ENCODE data around the gene HOXB4.
A peak's percentile ranks its signal among the peaks of the same experiment; 100 is the strongest.

Gene HOXB4

DNA sequence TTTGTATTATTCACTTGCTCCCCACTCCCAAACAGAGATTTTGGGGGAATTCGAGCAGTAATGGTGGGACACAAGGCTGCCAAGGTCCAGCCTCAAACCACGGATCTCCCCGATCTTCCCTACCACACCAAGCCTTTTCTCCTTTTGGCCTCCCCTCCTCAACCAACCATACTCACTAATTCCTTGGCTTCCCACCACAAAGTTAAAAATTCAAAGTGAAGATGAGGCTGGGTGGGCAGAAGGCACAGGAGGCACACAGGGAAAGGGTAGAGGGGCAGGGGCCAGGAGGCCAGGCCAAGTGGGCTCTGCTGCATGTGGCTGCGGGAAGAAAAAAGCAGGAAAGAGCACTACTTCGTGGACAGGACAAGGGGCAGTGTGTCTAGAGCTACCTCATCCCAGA lies 15.2 kb downstream of the HOXB4 start:
- H3K4me3 ChIP-seq (ENCODE audit: low read depth, low read length), result peak overlapping the region; percentile 63
- TF ChIP-seq, protein P1, sequence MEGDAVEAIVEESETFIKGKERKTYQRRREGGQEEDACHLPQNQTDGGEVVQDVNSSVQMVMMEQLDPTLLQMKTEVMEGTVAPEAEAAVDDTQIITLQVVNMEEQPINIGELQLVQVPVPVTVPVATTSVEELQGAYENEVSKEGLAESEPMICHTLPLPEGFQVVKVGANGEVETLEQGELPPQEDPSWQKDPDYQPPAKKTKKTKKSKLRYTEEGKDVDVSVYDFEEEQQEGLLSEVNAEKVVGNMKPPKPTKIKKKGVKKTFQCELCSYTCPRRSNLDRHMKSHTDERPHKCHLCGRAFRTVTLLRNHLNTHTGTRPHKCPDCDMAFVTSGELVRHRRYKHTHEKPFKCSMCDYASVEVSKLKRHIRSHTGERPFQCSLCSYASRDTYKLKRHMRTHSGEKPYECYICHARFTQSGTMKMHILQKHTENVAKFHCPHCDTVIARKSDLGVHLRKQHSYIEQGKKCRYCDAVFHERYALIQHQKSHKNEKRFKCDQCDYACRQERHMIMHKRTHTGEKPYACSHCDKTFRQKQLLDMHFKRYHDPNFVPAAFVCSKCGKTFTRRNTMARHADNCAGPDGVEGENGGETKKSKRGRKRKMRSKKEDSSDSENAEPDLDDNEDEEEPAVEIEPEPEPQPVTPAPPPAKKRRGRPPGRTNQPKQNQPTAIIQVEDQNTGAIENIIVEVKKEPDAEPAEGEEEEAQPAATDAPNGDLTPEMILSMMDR (IDR thresholded peaks at IDR 0.05; ENCODE audit: low read depth, low read length), result no peak

- TF ChIP-seq, protein P1 (IDR thresholded peaks at IDR 0.05; ENCODE audit: low read depth, low read length), result peak; percentile 57
- peak overlapping the region; percentile 63 for H3K4me3 ChIP-seq (ENCODE audit: low read depth, low read length)
Observed at GRCh38 chr17:48561884-48562810, 16.0 kb downstream of the HOXB4 start.

DNA sequence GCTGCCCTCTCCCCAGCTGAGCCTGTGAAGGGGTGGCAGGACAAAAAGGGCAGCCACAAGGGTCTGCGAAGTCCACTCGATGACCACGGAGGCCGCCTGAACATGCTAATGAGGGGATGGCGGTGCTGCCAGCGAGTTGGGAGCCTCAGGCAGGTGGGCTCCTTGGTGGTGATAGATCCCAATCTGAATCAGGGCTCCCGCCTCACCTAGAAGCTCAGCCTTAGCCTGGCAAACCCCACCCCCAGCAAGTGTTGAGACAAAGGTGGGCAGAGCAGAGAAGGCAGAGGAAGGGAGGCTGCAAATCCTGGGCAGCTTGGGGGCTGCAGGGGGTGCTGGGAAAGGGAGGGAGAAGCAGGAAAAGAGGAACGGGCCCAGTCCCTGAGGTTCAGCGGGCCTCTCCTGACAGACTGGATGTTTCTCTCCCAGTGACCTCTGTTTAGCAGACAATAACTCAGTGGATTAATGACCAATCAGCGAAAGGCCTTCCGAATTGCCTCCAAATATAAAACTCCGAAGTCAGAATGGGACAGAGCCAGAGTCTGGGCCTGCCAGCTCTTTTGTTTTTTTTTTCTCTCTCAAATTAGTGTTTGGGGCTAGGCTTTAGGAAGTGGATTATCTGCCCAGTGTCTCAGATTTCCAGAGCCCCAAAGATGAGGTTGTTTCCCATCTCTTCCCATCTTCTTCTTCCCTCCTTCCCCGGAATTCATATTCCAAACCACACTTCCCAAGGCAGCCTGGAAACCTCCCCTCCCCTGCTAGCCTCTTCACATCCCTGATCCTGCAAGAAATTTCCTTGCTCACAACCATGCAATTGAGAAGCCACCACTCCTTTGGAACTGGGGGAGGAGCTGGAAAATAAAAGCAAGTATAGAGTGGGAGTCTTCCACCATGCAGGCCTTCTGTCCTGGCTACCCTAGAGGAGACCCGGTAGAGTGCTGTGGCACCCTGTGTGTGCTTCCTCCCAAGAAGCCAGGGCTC lies 18.0 kb downstream of the HOXB4 start:
- H3K4me3 ChIP-seq (ENCODE audit: low read depth, low read length), result peak overlapping the region; percentile 46
- TF ChIP-seq, protein P1 (IDR thresholded peaks at IDR 0.05; ENCODE audit: low read depth, low read length), result no peak

GRCh38 chr17:48559122-48559839 lies 18.9 kb downstream of the HOXB4 start:
- peak overlapping the region; percentile 46 for H3K4me3 ChIP-seq (ENCODE audit: low read depth, low read length)
- TF ChIP-seq, protein P1 (IDR thresholded peaks at IDR 0.05; ENCODE audit: low read depth, low read length), result no peak

DNA sequence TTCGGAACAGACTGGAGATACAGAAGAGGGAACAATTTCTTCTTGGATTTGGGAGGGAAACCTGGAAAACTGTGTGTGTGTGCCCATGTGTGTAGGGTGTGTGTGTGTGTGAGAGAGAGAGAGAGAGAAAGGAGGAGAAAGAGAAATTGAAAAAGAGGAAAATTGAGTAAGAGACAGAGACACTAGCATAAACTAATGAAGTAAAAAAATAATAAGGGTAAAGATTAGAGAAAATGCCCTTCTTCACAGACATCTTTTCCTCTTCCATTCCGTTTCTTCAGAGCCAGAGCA lies 19.4 kb downstream of the HOXB4 start:
- TF ChIP-seq, protein P1 (IDR thresholded peaks at IDR 0.05; ENCODE audit: low read depth, low read length), result no peak
- H3K4me3 ChIP-seq (ENCODE audit: low read depth, low read length), result peak overlapping the region; percentile 46

DNA sequence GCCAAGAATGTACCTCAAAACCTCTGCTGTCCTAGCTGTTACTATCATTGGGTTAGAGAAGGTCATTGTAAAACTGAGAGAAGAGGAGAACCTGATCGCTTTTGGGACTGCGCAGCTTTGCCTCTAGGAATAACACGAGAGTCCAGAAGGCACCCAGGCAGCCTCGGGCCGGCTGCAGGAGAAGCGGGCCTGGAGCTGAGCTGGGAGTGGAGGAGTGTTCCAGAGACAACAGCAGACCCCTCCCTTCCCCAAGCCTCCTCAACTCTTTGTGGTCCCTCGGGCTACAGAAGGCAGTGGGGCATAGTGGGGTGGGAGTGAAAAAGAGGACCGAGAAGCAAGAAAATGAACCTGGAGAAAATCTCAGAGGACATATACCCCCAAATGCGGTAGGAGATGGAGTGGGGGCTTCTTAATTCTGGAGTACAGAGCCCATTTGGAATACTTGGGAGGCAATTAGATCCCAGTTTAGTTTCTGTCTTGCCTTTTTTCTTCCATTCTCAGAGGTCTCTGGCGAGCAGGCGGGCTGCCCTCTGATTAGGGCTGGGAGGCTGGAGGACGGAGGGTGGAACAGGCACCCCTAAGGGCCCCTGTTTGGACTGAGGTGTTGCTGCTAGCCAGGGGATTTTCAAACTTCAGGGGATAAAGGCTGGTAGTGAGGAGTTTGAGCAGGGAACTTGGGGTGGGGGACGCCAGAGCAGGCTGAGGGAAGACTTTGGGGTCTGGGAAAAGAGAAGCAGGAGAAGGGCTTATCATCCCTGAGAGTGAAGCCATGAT lies 19.9 kb downstream of the HOXB4 start:
- TF ChIP-seq, protein P1 (IDR thresholded peaks at IDR 0.05; ENCODE audit: low read depth, low read length), result no peak
- peak overlapping the region; percentile 46 for H3K4me3 ChIP-seq (ENCODE audit: low read depth, low read length)
